Renal cortical epithelial cell (primary cell): Measurements from ENCODE around the gene TRIM31. TPM values are rescaled to one million over a fixed set of nuclear protein-coding genes. Genes with fewer than 3 reads are reported as not detected.

ENCODE experiments used
- DNase-seq: peaks from one replicate; pipeline ENCODE4 v3.0.0-alpha.2; 2011; ENCODE audit warnings: low read depth
- total RNA-seq: library from RNA; depleted of rRNA; stranded (reverse); fragments of >200 nt; gene quantifications from 2 replicates; pipeline ENCODE4 v1.2.3, GENCODE V29; 2014

TRIM31 gene
- total RNA-seq, 1 donor from 2014 or later, result not detected

- DNase-seq, result no peak
These were observed 3.8 kb upstream of the TRIM31 start for GRCh38 chr6:30116724-30117123.

- no peak for DNase-seq
These were observed 951 bp upstream of the TRIM31 start for GRCh38 chr6:30113841-30114240.

- no peak for DNase-seq
These were observed 392 bp downstream of the TRIM31 start for GRCh38 chr6:30112402-30112994.

- no peak for DNase-seq
These were observed 1.5 kb downstream of the TRIM31 start for GRCh38 chr6:30111266-30111856.

GRCh38 chr6:30104661-30105060 lies 8.2 kb downstream of the TRIM31 start:
- DNase-seq, result no peak

- no peak for DNase-seq
These were observed 9.1 kb downstream of the TRIM31 start for GRCh38 chr6:30103872-30104179.

GRCh38 chr6:30102970-30103871 lies 9.7 kb downstream of the TRIM31 start:
- peak; percentile 75 for DNase-seq

GRCh38 chr6:30102414-30102969 lies 10.4 kb downstream of the TRIM31 start:
- DNase-seq, result peak; percentile 31

GRCh38 chr6:30101444-30102413 lies 11.2 kb downstream of the TRIM31 start:
- DNase-seq, result peak; percentile 74

GRCh38 chr6:30100585-30101443 lies 12.1 kb downstream of the TRIM31 start:
- no peak for DNase-seq

GRCh38 chr6:30100154-30100553 lies 12.7 kb downstream of the TRIM31 start:
- DNase-seq, result no peak

GRCh38 chr6:30097902-30098768 lies 14.8 kb downstream of the TRIM31 start:
- DNase-seq, result no peak

GRCh38 chr6:30096829-30097228 lies 16.1 kb downstream of the TRIM31 start:
- no peak for DNase-seq

GRCh38 chr6:30093951-30094661 lies 18.8 kb downstream of the TRIM31 start:
- no peak for DNase-seq

GRCh38 chr6:30092852-30093543 lies 19.9 kb downstream of the TRIM31 start:
- no peak for DNase-seq

- peak; percentile 72 for DNase-seq
These were observed 21.1 kb downstream of the TRIM31 start for GRCh38 chr6:30091577-30092381.

GRCh38 chr6:30087876-30088275 lies 25.0 kb downstream of the TRIM31 start:
- DNase-seq, result no peak
